H1 (cell line): ENCODE data around the gene ADCY1. TPM values are rescaled to one million over a fixed set of nuclear protein-coding genes. Genes with fewer than 3 reads are reported as not detected.

Source experiments
- ATF2 ChIP-seq: IDR thresholded peaks from 2 replicates; pipeline ENCODE4 v1.6.1; 2012; ENCODE audit warnings: low read length, inconsistent platforms
- polyA plus RNA-seq, 7 experiments: library from polyadenylated mRNA; depleted of rRNA in 3 of 7; stranded (reverse) in 5 of 7; unstranded in 2 of 7; fragments of >200 nt in 5 of 7; fragments of 200-250 nt in 2 of 7; gene quantifications; 1 replicate in 5 of 7; 2 replicates in 1 of 7; 4 replicates in 1 of 7; pipeline versions ENCODE4 v1.2.1 to v1.2.3, GENCODE V29; 2011 to 2013; ENCODE audit warnings: missing spikeins in 2 of 7, mixed read lengths in 2 of 7
- total RNA-seq: library from RNA; stranded (reverse); fragmentation: NEBNext Ultra II Directional; extraction: Animal tissue kit (Norgen Biotek cat#: 25700); gene quantifications from 2 replicates; pipeline ENCODE4 v1.2.1, GENCODE V29; 2021
- TF ChIP-seq, protein P1 (sequence below): fragments of 300-600 bp; sonication (generic); IDR thresholded peaks from 2 replicates; pipeline ENCODE4 v1.7.1; 2012; ENCODE audit warnings: low read length, moderate library complexity, mild to moderate bottlenecking, inconsistent platforms; ENCODE audit not compliant: insufficient replicate concordance

The ADCY1 gene
- total and polyA plus RNA-seq, 2 of the 8 experiments (the other 6 are each of a cell fraction or from before 2014, with no cell fraction given) = 7.9 to 26.9 TPM

DNA sequence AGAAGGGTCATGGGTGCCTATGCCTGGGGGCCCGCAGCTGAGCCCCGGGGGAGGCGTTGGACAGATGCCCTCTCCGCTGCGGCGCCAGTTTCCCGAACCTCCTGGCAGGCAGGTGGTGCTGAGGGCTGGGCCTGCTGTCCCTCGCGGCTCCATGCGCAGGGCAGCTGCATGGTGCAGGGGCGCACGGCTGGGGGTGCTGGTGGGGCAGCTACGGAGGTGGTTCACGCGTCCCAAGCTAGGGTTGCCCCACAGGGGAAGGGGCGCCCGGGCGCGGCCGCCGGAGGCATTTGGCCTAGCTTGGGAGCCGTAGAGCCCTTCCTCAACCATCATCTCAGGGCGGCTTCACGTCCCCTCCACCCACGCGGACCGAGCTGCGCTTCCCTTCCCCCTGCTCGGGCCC, 152.7 kb downstream of the ADCY1 start (continued):
- TF ChIP-seq, protein P1, sequence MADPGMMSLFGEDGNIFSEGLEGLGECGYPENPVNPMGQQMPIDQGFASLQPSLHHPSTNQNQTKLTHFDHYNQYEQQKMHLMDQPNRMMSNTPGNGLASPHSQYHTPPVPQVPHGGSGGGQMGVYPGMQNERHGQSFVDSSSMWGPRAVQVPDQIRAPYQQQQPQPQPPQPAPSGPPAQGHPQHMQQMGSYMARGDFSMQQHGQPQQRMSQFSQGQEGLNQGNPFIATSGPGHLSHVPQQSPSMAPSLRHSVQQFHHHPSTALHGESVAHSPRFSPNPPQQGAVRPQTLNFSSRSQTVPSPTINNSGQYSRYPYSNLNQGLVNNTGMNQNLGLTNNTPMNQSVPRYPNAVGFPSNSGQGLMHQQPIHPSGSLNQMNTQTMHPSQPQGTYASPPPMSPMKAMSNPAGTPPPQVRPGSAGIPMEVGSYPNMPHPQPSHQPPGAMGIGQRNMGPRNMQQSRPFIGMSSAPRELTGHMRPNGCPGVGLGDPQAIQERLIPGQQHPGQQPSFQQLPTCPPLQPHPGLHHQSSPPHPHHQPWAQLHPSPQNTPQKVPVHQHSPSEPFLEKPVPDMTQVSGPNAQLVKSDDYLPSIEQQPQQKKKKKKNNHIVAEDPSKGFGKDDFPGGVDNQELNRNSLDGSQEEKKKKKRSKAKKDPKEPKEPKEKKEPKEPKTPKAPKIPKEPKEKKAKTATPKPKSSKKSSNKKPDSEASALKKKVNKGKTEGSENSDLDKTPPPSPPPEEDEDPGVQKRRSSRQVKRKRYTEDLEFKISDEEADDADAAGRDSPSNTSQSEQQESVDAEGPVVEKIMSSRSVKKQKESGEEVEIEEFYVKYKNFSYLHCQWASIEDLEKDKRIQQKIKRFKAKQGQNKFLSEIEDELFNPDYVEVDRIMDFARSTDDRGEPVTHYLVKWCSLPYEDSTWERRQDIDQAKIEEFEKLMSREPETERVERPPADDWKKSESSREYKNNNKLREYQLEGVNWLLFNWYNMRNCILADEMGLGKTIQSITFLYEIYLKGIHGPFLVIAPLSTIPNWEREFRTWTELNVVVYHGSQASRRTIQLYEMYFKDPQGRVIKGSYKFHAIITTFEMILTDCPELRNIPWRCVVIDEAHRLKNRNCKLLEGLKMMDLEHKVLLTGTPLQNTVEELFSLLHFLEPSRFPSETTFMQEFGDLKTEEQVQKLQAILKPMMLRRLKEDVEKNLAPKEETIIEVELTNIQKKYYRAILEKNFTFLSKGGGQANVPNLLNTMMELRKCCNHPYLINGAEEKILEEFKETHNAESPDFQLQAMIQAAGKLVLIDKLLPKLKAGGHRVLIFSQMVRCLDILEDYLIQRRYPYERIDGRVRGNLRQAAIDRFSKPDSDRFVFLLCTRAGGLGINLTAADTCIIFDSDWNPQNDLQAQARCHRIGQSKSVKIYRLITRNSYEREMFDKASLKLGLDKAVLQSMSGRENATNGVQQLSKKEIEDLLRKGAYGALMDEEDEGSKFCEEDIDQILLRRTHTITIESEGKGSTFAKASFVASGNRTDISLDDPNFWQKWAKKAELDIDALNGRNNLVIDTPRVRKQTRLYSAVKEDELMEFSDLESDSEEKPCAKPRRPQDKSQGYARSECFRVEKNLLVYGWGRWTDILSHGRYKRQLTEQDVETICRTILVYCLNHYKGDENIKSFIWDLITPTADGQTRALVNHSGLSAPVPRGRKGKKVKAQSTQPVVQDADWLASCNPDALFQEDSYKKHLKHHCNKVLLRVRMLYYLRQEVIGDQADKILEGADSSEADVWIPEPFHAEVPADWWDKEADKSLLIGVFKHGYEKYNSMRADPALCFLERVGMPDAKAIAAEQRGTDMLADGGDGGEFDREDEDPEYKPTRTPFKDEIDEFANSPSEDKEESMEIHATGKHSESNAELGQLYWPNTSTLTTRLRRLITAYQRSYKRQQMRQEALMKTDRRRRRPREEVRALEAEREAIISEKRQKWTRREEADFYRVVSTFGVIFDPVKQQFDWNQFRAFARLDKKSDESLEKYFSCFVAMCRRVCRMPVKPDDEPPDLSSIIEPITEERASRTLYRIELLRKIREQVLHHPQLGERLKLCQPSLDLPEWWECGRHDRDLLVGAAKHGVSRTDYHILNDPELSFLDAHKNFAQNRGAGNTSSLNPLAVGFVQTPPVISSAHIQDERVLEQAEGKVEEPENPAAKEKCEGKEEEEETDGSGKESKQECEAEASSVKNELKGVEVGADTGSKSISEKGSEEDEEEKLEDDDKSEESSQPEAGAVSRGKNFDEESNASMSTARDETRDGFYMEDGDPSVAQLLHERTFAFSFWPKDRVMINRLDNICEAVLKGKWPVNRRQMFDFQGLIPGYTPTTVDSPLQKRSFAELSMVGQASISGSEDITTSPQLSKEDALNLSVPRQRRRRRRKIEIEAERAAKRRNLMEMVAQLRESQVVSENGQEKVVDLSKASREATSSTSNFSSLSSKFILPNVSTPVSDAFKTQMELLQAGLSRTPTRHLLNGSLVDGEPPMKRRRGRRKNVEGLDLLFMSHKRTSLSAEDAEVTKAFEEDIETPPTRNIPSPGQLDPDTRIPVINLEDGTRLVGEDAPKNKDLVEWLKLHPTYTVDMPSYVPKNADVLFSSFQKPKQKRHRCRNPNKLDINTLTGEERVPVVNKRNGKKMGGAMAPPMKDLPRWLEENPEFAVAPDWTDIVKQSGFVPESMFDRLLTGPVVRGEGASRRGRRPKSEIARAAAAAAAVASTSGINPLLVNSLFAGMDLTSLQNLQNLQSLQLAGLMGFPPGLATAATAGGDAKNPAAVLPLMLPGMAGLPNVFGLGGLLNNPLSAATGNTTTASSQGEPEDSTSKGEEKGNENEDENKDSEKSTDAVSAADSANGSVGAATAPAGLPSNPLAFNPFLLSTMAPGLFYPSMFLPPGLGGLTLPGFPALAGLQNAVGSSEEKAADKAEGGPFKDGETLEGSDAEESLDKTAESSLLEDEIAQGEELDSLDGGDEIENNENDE = no peak
- TF ChIP-seq ATF2 = no peak
- TF ChIP-seq, all 59 proteins: peak for 0
